ENCODE data around the gene C9orf153.

- TF ChIP-seq ZNF274 (IDR thresholded peaks at IDR 0.05; ENCODE audit: low read depth, low read length) (no peak), ELF1 (IDR thresholded peaks at IDR 0.05; ENCODE audit: borderline replicate concordance, low read depth) (no peak), EZH2 (IDR thresholded peaks at IDR 0.05) (no peak), FOSL1 (IDR thresholded peaks at IDR 0.05; ENCODE audit: low read depth) (no peak), EZH2phosphoT487 (IDR thresholded peaks at IDR 0.05; ENCODE audit: borderline replicate concordance) (no peak), POLR2A (IDR thresholded peaks at IDR 0.05; ENCODE audit: borderline replicate concordance, extremely low read depth, insufficient read depth, insufficient read length) (no peak), TCF7L2 (IDR thresholded peaks at IDR 0.05; ENCODE audit: borderline replicate concordance, extremely low read depth, insufficient read depth, insufficient read length) (no peak), SIN3A (IDR thresholded peaks at IDR 0.05; ENCODE audit: low read depth) (no peak), REST (IDR thresholded peaks at IDR 0.05; ENCODE audit: low read depth) (no peak), POLR2AphosphoS5 (IDR thresholded peaks at IDR 0.05; ENCODE audit: low read depth, low read length) (no peak)
- TF ChIP-seq, protein P1, sequence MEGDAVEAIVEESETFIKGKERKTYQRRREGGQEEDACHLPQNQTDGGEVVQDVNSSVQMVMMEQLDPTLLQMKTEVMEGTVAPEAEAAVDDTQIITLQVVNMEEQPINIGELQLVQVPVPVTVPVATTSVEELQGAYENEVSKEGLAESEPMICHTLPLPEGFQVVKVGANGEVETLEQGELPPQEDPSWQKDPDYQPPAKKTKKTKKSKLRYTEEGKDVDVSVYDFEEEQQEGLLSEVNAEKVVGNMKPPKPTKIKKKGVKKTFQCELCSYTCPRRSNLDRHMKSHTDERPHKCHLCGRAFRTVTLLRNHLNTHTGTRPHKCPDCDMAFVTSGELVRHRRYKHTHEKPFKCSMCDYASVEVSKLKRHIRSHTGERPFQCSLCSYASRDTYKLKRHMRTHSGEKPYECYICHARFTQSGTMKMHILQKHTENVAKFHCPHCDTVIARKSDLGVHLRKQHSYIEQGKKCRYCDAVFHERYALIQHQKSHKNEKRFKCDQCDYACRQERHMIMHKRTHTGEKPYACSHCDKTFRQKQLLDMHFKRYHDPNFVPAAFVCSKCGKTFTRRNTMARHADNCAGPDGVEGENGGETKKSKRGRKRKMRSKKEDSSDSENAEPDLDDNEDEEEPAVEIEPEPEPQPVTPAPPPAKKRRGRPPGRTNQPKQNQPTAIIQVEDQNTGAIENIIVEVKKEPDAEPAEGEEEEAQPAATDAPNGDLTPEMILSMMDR (IDR thresholded peaks at IDR 0.05 in 2 of 3, conservative IDR thresholded peaks at IDR 0.05 in 1 of 3; ENCODE audit: borderline replicate concordance in 1 of 3, insufficient read depth in 1 of 3, low read depth in 2 of 3, low read length in 2 of 3) = no peak
- TF ChIP-seq, protein P2, sequence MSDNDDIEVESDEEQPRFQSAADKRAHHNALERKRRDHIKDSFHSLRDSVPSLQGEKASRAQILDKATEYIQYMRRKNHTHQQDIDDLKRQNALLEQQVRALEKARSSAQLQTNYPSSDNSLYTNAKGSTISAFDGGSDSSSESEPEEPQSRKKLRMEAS (IDR thresholded peaks at IDR 0.05) = no peak
These were observed 42.2 kb downstream of the C9orf153 start for GRCh38 chr9:86217076-86217755.

Measured in HCT116 (cell line).